Prostate gland (tissue), 2 donors: ENCODE measurements around the gene FMOD.

Source experiments
- POLR2A ChIP-seq: fragments of 450-650 bp; IDR thresholded peaks from one replicate; pipeline ENCODE4 v1.6.1; 2016; ENCODE audit warnings: antibody characterized with exemption, mild to moderate bottlenecking
- TF ChIP-seq, protein P1 (sequence below), 4 experiments: fragments of 200-600 bp in 2 of 4; fragments of 450-650 bp in 2 of 4; sonication (generic) in 2 of 4; IDR thresholded peaks; 1 replicate in 3 of 4; 2 replicates in 1 of 4; pipeline ENCODE4 v1.5.1; 2016 to 2019; ENCODE audit warnings: antibody characterized with exemption in 4 of 4, mild to moderate bottlenecking in 2 of 4, moderate library complexity in 2 of 4

DNA sequence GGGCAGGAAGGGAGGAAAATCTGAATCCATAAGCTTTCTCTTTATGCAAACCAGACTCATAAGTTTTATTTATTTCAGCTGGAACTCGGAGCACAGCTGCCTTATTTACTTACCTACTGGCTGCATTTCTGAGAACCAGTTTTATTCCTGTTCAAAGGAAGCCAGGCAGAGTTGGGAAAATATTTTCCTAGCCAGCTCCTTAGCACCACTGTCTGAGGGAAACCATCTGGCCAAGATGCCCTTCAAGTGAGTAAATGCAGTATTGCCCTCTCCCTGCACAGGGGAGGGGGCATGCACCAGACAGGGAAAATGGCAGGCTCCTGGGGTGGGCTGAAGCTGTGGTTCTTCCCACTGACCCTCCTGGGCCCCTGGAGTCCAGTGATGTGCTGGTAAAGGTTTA is 28.9 kb upstream of the FMOD start:
- TF ChIP-seq, protein P1, sequence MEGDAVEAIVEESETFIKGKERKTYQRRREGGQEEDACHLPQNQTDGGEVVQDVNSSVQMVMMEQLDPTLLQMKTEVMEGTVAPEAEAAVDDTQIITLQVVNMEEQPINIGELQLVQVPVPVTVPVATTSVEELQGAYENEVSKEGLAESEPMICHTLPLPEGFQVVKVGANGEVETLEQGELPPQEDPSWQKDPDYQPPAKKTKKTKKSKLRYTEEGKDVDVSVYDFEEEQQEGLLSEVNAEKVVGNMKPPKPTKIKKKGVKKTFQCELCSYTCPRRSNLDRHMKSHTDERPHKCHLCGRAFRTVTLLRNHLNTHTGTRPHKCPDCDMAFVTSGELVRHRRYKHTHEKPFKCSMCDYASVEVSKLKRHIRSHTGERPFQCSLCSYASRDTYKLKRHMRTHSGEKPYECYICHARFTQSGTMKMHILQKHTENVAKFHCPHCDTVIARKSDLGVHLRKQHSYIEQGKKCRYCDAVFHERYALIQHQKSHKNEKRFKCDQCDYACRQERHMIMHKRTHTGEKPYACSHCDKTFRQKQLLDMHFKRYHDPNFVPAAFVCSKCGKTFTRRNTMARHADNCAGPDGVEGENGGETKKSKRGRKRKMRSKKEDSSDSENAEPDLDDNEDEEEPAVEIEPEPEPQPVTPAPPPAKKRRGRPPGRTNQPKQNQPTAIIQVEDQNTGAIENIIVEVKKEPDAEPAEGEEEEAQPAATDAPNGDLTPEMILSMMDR (IDR thresholded peaks at IDR 0.05): no peak
- TF ChIP-seq POLR2A: no peak
